Right renal cortex interstitium (tissue), 3 donors: ENCODE measurements around the gene CHRND. TPM values are rescaled to one million over a fixed set of nuclear protein-coding genes. Genes with fewer than 3 reads are reported as not detected.

Experiments
- DNase-seq, 3 donors: peaks; one replicate each; pipeline ENCODE4 v3.0.0-alpha.2; 2013; ENCODE audit warnings: low read depth in 3 of 3, low spot score in 2 of 3
- polyA plus RNA-seq, 3 donors: library from polyadenylated mRNA; unstranded; fragments of 120-200 nt; gene quantifications; one replicate each; pipeline ENCODE4 v1.2.1, GENCODE V29; 2013; ENCODE audit not compliant: insufficient read length in 3 of 3

Gene CHRND
- polyA plus RNA-seq, 3 donors, result 0.40 to 0.74 (median 0.59) TPM

- DNase-seq, result no peak
Observed at GRCh38 chr2:232487385-232488096, 38.4 kb upstream of the CHRND start, which contains the start of gene ECEL1. ECEL1 (minus strand) TSS chr2:232487834; CDS start chr2:232486653, 1,181 bp downstream.

GRCh38 chr2:232488097-232488711, 37.8 kb upstream of the CHRND start:
- no peak for DNase-seq

- no peak for DNase-seq
Observed at GRCh38 chr2:232488721-232489300, 37.1 kb upstream of the CHRND start.

DNA sequence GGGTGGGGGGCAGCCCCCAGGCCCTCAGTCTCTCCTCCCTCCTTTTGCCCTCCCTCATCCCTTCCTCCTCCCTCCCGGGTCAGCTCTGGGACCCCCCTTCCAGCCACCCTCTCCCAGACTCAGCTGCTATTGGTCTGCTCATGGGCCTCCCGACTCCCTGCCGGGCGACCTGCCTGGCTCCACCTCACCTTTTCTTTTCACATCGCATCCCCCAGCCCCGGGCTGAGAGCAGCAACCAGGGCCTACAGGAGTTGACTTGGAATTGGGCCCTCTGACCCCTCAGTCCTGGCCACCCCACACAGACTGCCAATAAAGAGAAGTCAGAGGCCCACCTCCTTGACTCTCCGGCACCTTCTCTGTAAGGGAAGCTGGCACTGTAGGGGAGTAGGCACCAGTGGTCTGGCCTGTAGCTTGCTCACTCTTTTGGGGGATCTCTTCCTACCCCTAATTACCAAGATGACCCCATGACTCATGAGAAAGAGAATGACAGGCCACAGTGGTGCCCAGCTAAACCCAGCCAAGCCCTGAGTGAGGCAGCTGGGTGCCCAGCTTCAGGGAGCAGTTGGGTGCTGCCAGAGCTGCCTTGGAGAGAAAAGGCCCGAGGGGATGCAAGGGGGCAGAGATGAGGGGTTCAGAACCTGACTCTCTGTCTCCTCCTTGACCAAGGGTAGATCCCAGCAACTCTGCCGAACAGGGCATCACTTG, 36.3 kb upstream of the CHRND start:
- DNase-seq, result no peak

DNA sequence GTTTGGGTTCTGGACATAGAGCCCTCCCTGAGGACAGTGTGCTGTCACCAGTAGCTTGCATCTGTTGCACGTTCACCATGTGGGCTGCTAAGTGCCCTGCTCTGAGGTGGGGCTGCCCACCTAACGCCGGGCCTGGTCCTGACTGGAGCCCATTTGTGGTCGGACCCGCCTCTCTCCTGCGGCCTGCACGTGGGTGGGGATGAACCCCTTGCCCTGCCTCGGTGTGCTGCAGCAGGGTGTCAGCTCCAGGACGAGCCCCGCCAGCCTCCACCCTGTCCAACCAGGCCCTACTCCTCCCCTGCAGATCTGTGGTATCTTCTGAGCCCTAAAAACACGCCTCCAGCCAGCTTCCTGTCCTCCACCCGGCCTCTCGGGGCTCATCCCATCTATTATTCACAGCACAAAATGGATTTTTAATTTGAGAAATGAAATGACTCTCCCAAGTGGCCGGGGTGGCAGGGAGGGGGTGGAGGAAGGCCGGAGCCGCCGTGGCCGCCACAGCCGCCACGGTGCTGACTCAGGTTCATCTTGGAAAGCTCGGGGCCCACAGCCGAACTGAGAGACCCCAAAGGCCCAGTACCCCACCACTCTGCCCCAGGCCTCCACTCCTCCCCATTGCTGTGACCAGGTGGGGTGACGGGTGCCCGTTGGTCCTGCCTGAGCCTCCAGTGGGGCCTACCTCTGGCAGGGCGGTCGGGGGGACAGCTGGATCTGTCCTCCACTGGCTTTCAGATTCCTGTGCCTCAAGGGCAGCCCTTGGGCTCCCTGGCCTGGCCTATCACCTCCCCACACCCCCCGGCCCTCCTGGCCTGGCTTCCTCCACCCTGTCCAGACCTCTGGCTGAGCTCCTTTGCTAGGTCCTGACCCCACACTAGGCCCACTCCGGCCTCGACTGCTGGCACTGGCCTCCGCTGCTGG, 35.5 kb upstream of the CHRND start:
- no peak for DNase-seq

GRCh38 chr2:232491139-232491780, 34.7 kb upstream of the CHRND start:
- no peak for DNase-seq

- no peak for DNase-seq
Observed at GRCh38 chr2:232492236-232492848, 33.6 kb upstream of the CHRND start.

GRCh38 chr2:232492963-232493700, 32.8 kb upstream of the CHRND start:
- DNase-seq, result no peak

DNA sequence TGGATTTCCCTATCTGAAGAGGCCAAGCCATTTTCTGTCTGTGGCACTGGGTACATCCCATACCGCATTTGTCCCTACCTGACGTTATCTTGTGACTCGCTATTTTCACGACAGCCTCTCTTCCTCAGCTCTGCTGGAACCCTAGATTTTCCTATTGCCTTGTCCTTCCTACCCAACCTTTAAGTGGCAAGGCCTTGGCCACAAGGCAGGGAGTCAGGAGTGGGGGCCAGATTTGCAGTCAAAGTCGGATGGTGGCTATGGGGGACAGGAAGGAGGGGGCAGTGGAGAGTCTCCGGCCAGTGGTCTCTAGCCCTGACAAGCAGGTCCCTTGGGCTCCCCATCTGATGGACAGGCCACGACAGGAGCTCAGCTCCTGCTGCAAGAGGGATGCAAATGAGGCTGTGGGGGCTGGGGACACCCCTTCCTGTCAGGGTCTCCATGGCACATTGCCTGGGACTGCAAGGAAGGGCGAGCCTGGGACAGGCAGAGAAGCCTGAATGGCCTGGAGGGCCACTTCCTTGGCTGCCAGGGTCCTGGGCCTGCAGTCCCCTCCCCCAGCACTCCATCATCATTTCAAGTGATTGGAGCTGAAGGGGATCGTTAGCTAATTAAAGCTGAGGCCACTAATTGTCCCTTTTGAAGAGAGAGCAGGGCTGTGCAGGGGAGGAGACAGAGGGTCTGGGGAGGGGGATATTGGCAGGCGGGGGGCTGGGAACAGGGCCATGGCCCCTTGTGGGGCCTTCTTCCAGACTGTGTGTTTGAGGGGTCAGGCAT, 32.1 kb upstream of the CHRND start:
- no peak for DNase-seq

- no peak for DNase-seq
Observed at GRCh38 chr2:232494542-232494941, 31.4 kb upstream of the CHRND start.

DNA sequence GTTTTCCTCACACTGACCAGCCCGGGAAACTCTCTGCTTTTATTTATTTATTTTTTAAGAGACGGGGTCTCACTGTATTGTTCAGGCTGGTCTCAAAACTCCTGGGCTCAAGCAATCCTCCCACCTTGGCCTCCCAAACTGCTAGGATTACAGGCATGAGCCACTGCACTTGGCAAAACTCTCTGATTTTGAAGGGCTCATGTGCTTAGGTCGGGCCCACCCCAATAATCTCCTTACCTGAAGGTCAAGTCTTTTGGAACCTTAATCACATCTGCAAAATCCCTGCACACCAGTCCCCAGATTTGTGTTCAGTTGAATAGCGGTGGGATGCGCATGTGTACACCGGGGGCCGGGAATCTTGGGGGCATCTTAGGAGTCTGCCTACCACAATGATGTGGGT, 30.7 kb upstream of the CHRND start:
- no peak for DNase-seq

GRCh38 chr2:232496501-232497270, 29.3 kb upstream of the CHRND start:
- DNase-seq, result no peak

DNA sequence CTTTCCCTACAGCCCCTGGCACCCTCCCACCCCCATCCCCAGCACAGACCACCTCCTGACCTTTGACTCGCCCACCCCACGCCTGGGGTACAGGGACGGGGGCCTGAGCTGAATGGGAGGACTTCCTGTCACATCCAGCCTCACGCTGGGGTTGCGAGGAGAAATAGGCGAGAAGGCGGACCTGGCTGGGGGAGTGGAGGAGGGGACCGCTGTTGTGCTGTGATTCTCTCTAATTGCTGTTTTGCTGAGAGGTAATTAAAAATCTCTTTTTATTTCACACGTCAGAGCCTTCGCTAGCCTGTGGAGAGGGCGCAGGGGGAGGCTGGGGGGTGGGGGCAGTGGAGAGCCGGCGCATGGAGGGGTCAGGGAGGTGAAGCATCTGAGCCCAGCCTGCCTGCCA, 28.6 kb upstream of the CHRND start:
- DNase-seq, result no peak

GRCh38 chr2:232498452-232498851, 27.5 kb upstream of the CHRND start:
- no peak for DNase-seq

- DNase-seq, result no peak
Observed at GRCh38 chr2:232501331-232501771, 24.6 kb upstream of the CHRND start.

DNA sequence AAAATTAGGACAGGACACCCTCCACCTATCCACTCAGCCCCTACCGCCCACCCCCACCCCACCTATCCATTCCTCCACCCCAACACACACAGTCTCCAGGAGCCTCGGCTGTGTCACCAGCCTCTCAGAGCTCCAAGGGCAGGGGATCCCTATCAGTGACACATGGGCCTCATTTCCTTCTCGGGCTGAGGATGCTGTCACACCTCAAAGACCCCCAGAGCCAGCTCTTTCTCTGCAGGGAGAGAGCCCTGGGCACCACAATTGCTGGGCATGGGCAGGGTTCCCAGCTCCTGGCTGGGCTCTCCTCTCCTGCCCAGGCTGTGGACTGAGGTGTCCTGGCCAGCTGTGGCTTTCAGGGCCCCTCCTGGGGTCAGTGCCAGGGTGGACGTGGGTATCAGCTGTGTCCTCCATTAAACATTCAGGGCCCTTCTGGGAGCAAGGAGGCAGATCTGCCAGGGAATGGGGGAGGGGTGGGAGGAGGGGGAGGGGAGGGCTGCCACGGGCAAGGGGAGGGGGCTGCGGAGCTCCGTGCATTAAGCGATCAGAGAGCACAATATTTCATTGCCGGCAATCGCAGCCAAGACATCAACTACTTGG, 24.1 kb upstream of the CHRND start:
- DNase-seq, result no peak

GRCh38 chr2:232502511-232502910, 23.4 kb upstream of the CHRND start:
- DNase-seq, result no peak
